K562 treated with DMSO at 1 percent for 12 hours (cell line): ENCODE data around the gene ISG15. TPM values are rescaled to one million over a fixed set of nuclear protein-coding genes. Genes with fewer than 3 reads are reported as not detected.

Experiments used
- total RNA-seq: library from RNA; unstranded; fragments of 300-600 nt; gene quantifications from 2 replicates; pipeline ENCODE4 v1.2.3, GENCODE V29; 2022; ENCODE audit not compliant: insufficient read depth

The ISG15 gene
- 83.6 and 158 TPM in 2 replicates for total RNA-seq

DNA sequence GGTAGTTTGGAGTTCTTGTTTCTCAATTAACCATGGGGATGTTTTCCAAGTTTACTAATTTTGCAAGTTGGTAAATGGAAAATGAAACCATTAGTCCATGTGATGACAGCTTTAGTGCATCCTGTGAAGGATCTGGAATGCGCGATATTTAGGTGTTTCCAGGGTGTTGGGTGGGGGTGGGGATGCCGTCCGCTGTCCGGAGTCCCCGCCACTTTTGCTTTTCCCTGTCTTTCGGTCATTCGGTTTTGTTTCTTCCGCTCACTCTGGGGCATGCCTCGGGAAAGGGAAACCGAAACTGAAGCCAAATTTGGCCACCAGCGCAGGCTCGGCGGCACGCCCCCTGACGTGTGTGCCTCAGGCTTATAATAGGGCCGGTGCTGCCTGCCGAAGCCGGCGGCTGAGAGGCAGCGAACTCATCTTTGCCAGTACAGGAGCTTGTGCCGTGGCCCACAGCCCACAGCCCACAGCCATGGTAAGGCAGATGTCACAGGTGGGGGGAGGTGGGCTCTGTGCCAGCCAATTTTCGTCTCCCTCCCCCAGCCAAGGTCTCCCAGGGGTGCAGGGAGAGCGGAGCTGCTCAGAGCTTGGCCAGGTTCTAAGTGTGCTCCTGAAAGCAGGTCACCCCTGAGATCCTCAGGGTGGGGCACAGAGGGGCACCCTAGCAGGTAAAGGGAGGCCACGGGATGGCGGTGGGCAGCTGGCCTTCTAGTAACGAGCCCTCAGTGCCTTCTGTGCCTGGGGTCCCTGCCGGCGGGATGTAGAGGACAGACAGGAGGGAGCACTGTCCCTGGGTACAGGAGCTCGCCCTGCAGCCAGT lies at the start of gene ISG15:
ISG15 (plus strand) TSS at position 393 of the 817 bp plus-strand sequence; CDS start at position 470, 77 bp downstream.

DNA sequence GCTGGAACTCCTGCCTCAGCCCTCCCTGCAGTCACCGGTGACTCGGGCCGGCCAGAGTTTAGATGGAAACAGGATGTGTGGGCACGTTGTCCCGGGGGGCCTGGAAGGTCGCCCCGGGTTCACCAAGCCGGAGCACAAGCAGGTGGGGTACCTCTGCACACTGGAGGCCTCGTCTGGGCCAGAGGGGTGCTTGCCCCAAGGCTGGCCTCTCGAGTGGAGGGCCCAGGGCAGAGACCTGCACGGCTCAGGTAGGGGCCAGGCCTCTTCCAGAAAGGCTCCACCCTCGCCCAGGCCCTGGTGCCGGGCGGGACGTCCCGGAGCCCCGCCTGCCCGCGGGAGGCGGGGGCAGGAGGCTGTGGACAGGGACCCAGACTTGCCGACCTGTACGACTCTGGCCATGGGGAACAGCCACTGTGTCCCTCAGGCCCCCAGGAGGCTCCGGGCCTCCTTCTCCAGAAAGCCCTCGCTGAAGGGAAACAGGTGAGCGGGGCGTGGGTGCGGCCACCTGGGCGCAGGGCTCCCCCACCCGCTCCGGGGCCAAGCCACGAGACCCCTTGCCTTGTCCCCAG lies 47.1 kb upstream of the ISG15 start, which contains the start of gene PLEKHN1:
PLEKHN1 (plus strand) TSS at position 348 of the 569 bp plus-strand sequence; CDS start at position 398, 50 bp downstream.

DNA sequence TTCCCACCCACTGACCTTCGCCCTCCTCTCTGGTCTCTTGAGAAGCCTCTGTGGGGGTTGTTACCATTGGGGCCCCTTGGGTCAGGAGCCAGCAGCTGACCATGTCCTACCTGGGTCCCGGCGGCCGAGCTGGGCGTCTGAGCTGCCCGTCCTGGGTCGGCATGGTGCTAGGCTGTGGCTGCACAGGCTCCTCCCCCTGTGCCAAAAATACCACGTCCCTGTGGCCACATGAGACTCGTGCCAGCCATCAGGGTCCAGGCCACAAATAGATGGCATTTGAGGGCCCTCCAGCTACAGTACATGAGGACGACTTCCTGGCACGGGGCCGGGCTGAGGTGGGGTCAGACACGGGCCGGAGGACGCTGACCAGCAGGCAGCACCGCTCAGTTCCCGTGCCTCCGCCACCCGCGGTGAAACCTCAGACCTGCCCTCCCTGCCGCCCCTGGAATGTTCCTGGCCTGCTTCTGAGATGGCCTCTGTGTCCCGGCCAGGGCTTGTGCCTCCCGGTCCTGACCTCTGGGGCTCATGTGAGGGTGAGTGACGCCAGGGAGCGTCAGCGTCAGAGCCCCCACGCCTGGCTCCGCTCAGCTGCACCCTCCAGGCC lies 31.2 kb upstream of the ISG15 start, which contains the start of gene PERM1:
PERM1 (minus strand) TSS at position 139 of the 604 bp plus-strand sequence. CDS start 1,064 bp downstream, outside the sequence.

DNA sequence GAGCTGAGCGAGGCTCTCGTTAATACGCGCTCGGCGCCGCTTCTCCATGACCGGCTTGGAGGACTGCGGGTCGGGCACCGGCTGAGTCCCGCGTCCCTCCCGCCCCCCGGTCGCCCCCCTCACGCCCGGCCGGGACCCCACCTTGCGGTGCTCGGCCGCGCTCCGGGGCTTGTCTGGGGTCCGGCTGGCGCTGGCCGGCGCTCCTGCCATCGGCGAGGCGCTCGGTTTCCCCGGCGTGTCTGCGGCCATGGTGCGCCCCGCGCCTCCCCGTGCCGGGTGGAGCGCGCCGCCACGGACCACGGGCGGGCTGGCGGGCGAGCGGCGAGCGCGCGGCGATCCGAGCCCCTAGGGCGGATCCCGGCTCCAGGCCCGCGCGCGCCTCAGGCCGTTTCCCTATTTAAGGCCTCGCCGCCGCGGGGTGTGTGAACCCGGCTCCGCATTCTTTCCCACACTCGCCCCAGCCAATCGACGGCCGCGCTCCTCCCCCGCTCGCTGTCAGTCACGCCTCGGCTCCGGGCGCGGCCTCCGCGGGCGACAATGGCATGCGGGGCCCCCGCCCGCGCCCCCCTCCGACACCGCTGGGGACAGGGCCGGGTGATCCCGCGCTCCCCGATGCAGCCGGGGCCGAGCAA lies 13.5 kb upstream of the ISG15 start, which contains the start of gene HES4:
HES4 (minus strand) TSS at position 373 of the 632 bp plus-strand sequence; CDS start at position 249, 124 bp downstream.

DNA sequence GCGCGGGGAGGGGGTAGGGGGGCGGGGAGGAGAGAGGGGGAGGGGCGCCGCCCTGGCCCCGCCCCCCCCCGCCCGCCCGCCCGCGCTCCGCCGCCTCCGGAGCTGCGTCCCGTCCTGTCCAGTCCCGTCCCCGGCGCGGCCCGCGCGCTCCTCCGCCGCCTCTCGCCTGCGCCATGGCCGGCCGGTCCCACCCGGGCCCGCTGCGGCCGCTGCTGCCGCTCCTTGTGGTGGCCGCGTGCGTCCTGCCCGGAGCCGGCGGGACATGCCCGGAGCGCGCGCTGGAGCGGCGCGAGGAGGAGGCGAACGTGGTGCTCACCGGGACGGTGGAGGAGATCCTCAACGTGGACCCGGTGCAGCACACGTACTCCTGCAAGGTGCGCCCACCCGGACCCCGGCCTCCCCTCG lies 6.7 kb downstream of the ISG15 start, which contains the start of gene AGRN:
AGRN (plus strand) TSS at position 121 of the 405 bp plus-strand sequence; CDS start at position 174, 53 bp downstream.

Other genes starting within 250 kb of the ISG15 start
- gene SAMD11, start 89.6 kb upstream of the ISG15 start, total RNA-seq = 11.5 and 17.7 TPM in 2 replicates
- 118 and 136 TPM in 2 replicates for gene NOC2L, start 54.2 kb upstream of the ISG15 start, total RNA-seq
- 10.6 and 14.5 TPM in 2 replicates for gene KLHL17, start 52.9 kb upstream of the ISG15 start, total RNA-seq
- gene PLEKHN1, start 47.0 kb upstream of the ISG15 start, total RNA-seq = 0.34 and 0.36 TPM in 2 replicates
- not detected in 2 replicates for gene PERM1, start 31.4 kb upstream of the ISG15 start, total RNA-seq
- 20.6 and 29.0 TPM in 2 replicates for gene HES4, start 13.4 kb upstream of the ISG15 start, total RNA-seq
- 34.6 and 62.3 TPM in 2 replicates for gene AGRN, start 6.6 kb downstream of the ISG15 start, total RNA-seq
- not detected in 2 replicates for gene RNF223, start 60.8 kb downstream of the ISG15 start, total RNA-seq
- 18.6 and 20.1 TPM in 2 replicates for gene C1orf159, start 102.6 kb downstream of the ISG15 start, total RNA-seq
- gene TTLL10, start 160.4 kb downstream of the ISG15 start, total RNA-seq = not detected in 2 replicates
- gene TNFRSF18, start 193.1 kb downstream of the ISG15 start, total RNA-seq = not detected in 2 replicates
- not detected in 2 replicates for gene TNFRSF4, start 200.7 kb downstream of the ISG15 start, total RNA-seq
- 225 and 241 TPM in 2 replicates for gene SDF4, start 218.5 kb downstream of the ISG15 start, total RNA-seq
- 10.9 and 12.4 TPM in 2 replicates for gene B3GALT6, start 218.7 kb downstream of the ISG15 start, total RNA-seq
- gene C1QTNF12, start 233.2 kb downstream of the ISG15 start, total RNA-seq = 1.5 TPM in 1 of 2 replicates, not detected in the other